GM12892 (cell line): Measurements from ENCODE around the gene PDK3.

Experiments used
- DNase-seq: peaks from one replicate; pipeline ENCODE4 v3.0.0; 2011; ENCODE audit not compliant: insufficient read length
- FAIRE-seq: peaks from 2 replicates; lab custom pipeline; 2011; peaks lifted over from hg19 to GRCh38; lab: Jason Lieb, UNC
- POLR2A ChIP-seq: IDR thresholded peaks from 2 replicates; pipeline ENCODE4 v1.6.1; 2011; ENCODE audit warnings: low read depth, low read length, control low read depth
- POLR2AphosphoS5 ChIP-seq: IDR thresholded peaks from 2 replicates; pipeline ENCODE4 v1.6.1; 2011; ENCODE audit warnings: low read depth, low read length, control low read depth
- TAF1 ChIP-seq: IDR thresholded peaks from 2 replicates; pipeline ENCODE4 v1.6.1; 2011; ENCODE audit warnings: low read depth, mild to moderate bottlenecking, control low read depth, low read length, borderline replicate concordance

The PDK3 gene

GRCh38 chrX:24575496-24575895 is 110.4 kb downstream of the PDK3 start:
- no peak for TF ChIP-seq POLR2AphosphoS5
- TF ChIP-seq POLR2A = no peak
- no peak for TF ChIP-seq TAF1
- no peak for DNase-seq
- no peak for FAIRE-seq

- DNase-seq (no peak), FAIRE-seq (no peak)
- no peak for TF ChIP-seq POLR2A
- no peak for TF ChIP-seq TAF1
- no peak for TF ChIP-seq POLR2AphosphoS5
Measured at GRCh38 chrX:24577091-24577490, 112.0 kb downstream of the PDK3 start.
